Psoas muscle (tissue), 8 donors: ENCODE results near the gene TCF20. TPM values are rescaled to one million over a fixed set of nuclear protein-coding genes. Genes with fewer than 3 reads are reported as not detected.

ENCODE experiments used
- ATAC-seq, 4 donors: fragments of 200-7000 bp; cut with Tn5 transposase; one replicate each; pipeline ENCODE4 v1.9.1; 2020; ENCODE audit warnings: moderate library complexity in 3 of 4, mild to moderate bottlenecking in 2 of 4
- DNase-seq, 2 donors: peaks; one replicate each; pipeline ENCODE4 v3.0.0-alpha.2; 2020
- H3K27ac ChIP-seq: fragments of 200-600 bp; one replicate; pipeline ENCODE4 v1.8.0; 2022
- H3K27me3 ChIP-seq, 3 donors: fragments of 200-600 bp in 1 of 3; one replicate each; pipeline versions ENCODE4 v1.6.1 to v1.8.0; 2013 to 2022; ENCODE audit warnings: low read length in 2 of 3, mild to moderate bottlenecking in 2 of 3, moderate library complexity in 1 of 3; ENCODE audit not compliant: insufficient read depth in 3 of 3
- H3K36me3 ChIP-seq, 2 donors: fragments of 200-600 bp in 1 of 2; one replicate each; pipeline versions ENCODE4 v1.6.1 to v1.8.0; 2013 to 2022; ENCODE audit warnings: low read depth in 1 of 2, mild to moderate bottlenecking in 1 of 2, moderate library complexity in 1 of 2; ENCODE audit not compliant: insufficient read depth in 1 of 2
- H3K4me1 ChIP-seq: fragments of 200-600 bp; one replicate; pipeline ENCODE4 v1.8.0; 2022
- H3K4me3 ChIP-seq: fragments of 200-600 bp; one replicate; pipeline ENCODE4 v1.8.0; 2022; ENCODE audit warnings: mild to moderate bottlenecking
- H3K9me3 ChIP-seq: fragments of 200-600 bp; one replicate; pipeline ENCODE4 v1.8.0; 2022
- WGBS, 3 donors: extraction: QIAGEN DNeasy Blood & Tissue Kit; methylation state at CpG; one replicate each; pipeline versions ENCODE4 v1.1.6 to v1.1.7; 2013; 5-methylcytosine and 5-hydroxymethylcytosine counted together
- intact Hi-C, 2 donors: fragments of 100-400 bp; cut with DNase I; formaldehyde crosslinking; loops; one replicate each; pipeline versions ENCODE4 v1.11.0 to v1.14.2; 2022
- polyA plus RNA-seq, 3 donors: library from polyadenylated mRNA; stranded (reverse); fragments of 200-250 nt; gene quantifications; one replicate each; pipeline ENCODE4 v1.2.3, GENCODE V29; 2013
- total RNA-seq, 4 donors: library from RNA; stranded (reverse); fragmentation: NEBNext Ultra II Directional in 2 of 4; extraction: Animal tissue kit (Norgen Biotek cat#: 25700) in 2 of 4; gene quantifications; one replicate each; pipeline versions ENCODE4 v1.2.1 to v1.2.4, GENCODE V29; 2021 to 2023
- TF ChIP-seq, protein P1 (sequence below): fragments of 200-600 bp; IDR thresholded peaks from one replicate; pipeline ENCODE4 v1.8.0; 2022; ENCODE audit warnings: antibody characterized with exemption
- donor health status: healthy with polysubstance abuse.
- donor health status: DM: no; HTN: no; CAD: no; lungs with moderate emphysema.
- donor health status: Bipolar disorder and iron deficiency.
- donor health status: healthy.
- donor health status: DM: yes; HTN: yes; CAD: no.
- donor health status: DM: no; HTN: no; CAD: no.
- donor health status: DM: no; HTN: no; CAD: no.
- donor health status: DM: yes; HTN: yes; CAD: no.

The TCF20 gene
- total and polyA plus RNA-seq, 7 donors: 3.2 to 14.9 (median 10.1) TPM

DNA sequence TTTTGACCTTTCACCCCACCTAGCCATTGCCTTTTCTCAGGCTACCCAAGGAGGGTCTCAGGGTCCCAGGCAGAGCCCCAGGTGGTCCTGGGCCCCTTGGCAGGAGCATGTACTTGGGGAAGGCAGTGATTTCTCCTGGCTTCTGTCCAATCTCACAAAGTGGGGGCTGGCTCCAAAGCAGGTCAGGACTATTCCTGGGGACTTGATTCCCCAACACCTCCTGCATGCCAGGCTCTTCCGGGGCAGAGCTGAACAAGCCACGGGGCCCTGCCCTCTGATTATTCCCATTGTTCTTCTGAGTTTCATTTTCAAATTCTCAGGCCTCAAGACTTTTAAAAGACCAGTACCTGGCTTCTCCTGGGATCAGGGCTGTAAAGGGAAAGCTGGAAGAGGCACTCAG is 1.5 kb upstream of the TCF20 start:
- H3K27me3 ChIP-seq: no peaks in the 10 kb centered on the region
- H3K27ac ChIP-seq: no peak overlapping the region
- ATAC-seq: no peak
- H3K4me1 ChIP-seq: peaks cover 8% of the 10 kb centered on the region
- no peak for DNase-seq
- intact Hi-C loops: loop anchor here in 1 of 2 donors (5.0 kb wide), 1 partner anchor 165 kb away; no protein-coding TSS in a partner anchor
- WGBS, 3 donors: 76 to 81% (median 76%) methylated on average over 2 of the region's 2 CpGs
- no peaks in the 10 kb centered on the region for H3K9me3 ChIP-seq
- TF ChIP-seq, protein P1, sequence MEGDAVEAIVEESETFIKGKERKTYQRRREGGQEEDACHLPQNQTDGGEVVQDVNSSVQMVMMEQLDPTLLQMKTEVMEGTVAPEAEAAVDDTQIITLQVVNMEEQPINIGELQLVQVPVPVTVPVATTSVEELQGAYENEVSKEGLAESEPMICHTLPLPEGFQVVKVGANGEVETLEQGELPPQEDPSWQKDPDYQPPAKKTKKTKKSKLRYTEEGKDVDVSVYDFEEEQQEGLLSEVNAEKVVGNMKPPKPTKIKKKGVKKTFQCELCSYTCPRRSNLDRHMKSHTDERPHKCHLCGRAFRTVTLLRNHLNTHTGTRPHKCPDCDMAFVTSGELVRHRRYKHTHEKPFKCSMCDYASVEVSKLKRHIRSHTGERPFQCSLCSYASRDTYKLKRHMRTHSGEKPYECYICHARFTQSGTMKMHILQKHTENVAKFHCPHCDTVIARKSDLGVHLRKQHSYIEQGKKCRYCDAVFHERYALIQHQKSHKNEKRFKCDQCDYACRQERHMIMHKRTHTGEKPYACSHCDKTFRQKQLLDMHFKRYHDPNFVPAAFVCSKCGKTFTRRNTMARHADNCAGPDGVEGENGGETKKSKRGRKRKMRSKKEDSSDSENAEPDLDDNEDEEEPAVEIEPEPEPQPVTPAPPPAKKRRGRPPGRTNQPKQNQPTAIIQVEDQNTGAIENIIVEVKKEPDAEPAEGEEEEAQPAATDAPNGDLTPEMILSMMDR: no peak
- H3K36me3 ChIP-seq: no peaks in the 10 kb centered on the region
- no peak overlapping the region for H3K4me3 ChIP-seq

DNA sequence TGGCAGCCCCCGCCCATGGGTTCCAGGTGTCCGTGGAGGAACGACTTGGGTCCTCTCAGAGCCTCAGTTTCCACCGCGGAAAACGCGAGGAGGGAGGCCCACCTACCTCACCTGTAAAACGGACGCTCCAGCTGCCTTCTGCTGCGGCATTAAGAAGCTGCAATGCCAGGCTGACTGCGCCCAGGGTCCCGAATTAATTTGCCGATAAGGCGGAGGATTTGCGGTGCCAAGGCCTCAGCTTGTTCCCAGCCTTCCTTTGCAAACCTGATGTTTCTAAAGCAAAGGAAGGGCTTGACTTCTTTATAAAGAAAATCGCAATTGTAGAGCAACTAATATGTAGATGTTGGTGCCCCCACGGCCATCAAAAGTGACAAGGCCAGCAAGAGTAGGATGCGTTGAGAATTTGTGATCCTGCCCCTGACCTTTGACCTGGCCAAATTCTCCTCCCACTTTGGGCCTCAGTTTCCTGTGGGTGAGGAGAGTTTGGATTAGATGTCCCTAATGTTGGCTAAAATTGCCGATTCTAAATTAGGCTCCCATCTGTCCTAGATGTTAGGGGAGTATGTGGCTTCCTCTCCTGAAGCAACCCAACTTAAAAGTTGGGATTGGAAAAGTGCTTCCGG is 849 bp upstream of the TCF20 start:
- Histone ChIP-seq H3K4me3 (peak overlapping the region; percentile 97), H3K27ac (peak overlapping the region; percentile 77), H3K36me3 (no peaks in the 10 kb centered on the region), H3K9me3 (no peaks in the 10 kb centered on the region), H3K4me1 (peaks cover 8% of the 10 kb centered on the region), H3K27me3 (no peaks in the 10 kb centered on the region)
- ATAC-seq: no peak
- TF ChIP-seq, protein P1: no peak
- WGBS, 3 donors: 81 to 83% (median 81%) methylated on average over 20 of the region's 20 CpGs
- intact Hi-C loops: loop anchor here in 1 of 2 donors (5.0 kb wide), 1 partner anchor 166 kb away; no protein-coding TSS in a partner anchor
- no peak for DNase-seq

DNA sequence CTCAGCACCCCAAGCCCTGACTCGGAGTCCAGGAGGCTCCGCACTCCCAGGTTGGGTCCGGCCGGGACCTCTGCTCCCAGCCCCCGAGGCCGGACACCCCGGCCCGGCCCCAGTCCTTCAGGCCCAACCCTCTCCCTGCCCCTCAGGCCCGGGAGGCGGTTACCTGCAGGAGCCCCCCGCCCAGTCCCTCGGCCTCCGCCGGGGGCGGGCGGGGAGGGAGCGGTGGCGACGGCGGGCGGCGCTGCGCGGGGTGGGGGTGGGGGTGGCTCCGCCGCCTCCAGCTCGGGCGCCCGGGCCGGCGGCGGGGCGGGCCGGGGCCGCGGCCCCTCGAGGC is 310 bp downstream of the TCF20 start:
- Histone ChIP-seq H3K4me1 (peaks cover 8% of the 10 kb centered on the region), H3K27ac (peak overlapping the region; percentile 77), H3K4me3 (peak overlapping the region; percentile 97), H3K27me3 (no peaks in the 10 kb centered on the region), H3K9me3 (no peaks in the 10 kb centered on the region), H3K36me3 (no peaks in the 10 kb centered on the region)
- peak; percentile 64 to 81 (median 76) for ATAC-seq
- DNase-seq: no peak
- intact Hi-C loops: loop anchor here in 1 of 2 donors (5.0 kb wide), 1 partner anchor 167 kb away; no protein-coding TSS in a partner anchor
- TF ChIP-seq, protein P1: no peak
- 0 to 2% (median 1%) methylated on average over 16 to 36 of the region's 37 CpGs for WGBS, 3 donors

DNA sequence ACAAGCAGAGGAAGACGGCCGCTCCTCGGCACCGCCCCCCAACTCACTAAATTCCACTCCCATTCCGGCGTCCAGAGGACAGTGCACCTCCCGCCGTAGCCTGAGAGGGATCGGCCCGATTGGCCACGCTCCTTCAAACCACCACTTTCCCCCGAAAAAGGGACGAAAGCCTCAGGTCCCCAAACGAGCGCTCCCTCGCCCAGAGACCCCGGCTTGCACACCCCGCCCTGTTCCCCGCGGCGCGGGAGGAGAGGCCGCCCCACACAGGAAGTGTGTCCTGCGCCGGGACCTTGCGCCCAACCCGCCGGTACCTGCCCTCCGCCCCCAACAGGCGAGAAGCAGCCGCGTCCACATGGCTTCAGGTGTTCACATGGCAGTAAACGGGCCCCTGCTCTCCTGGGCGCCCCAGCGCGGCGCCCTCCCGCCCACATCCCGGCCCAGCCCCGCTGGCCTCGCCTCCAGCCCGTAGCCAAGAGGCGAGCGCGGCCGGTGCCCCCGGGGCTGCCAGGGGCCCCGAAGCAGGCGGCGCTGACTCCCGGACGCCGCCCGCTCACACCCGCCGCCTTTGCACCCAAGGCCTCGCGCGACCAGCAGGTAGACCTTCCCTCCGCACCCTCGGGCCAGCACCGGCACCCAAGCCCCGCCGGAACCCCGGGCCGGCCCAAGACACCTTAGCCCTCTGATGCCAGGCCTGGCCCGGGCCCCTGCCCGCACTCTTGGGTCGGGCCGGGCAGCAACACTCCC is 849 bp downstream of the TCF20 start:
- H3K36me3 ChIP-seq: no peaks in the 10 kb centered on the region
- 0 to 1% (median 1%) methylated on average over 54 to 70 of the region's 70 CpGs for WGBS, 3 donors
- TF ChIP-seq, protein P1: no peak

More for the DNA sequence above, 849 bp downstream of the TCF20 start:
- ATAC-seq (peak; percentile 47 to 73 (median 67)), DNase-seq (peak in 1 of 2 donors; percentile 60)
- peaks cover 8% of the 10 kb centered on the region for H3K4me1 ChIP-seq
- no peaks in the 10 kb centered on the region for H3K27me3 ChIP-seq
- peak overlapping the region; percentile 77 for H3K27ac ChIP-seq
- intact Hi-C loops: loop anchor here in 1 of 2 donors (5.0 kb wide), 1 partner anchor 168 kb away; no protein-coding TSS in a partner anchor
- H3K9me3 ChIP-seq: no peaks in the 10 kb centered on the region
- H3K4me3 ChIP-seq: peak overlapping the region; percentile 97
